SK-N-SH treated with all-trans-retinoic acid at 6 μM for 48 hours (cell line): ENCODE measurements around the gene RGL2.

ENCODE experiments used
- ESRRG ChIP-seq: fragments of 250-450 bp; sonication (Bioruptor Pico); IDR thresholded peaks from 2 replicates; pipeline ENCODE4 v1.6.1; 2021; ENCODE audit warnings: mild to moderate bottlenecking
- TSHZ2 ChIP-seq: fragments of 250-450 bp; sonication (Bioruptor Pico); IDR thresholded peaks from 2 replicates; pipeline ENCODE4 v1.5.0; 2020; ENCODE audit warnings: mild to moderate bottlenecking, moderate library complexity

- TF ChIP-seq ESRRG (CRISPR knock-in tag) = no peak
- no peak for TF ChIP-seq TSHZ2 (CRISPR knock-in tag)
These were observed 48.0 kb downstream of the RGL2 start for GRCh38 chr6:33250731-33251130.
